ENCODE results near the gene HELZ. TPM values are rescaled to one million over a fixed set of nuclear protein-coding genes. Genes with fewer than 3 reads are reported as not detected.
A peak's percentile ranks its signal among the peaks of the same experiment; 100 is the strongest.
"Not testable (repeated sequence)": the region's sequence is repeated elsewhere in the genome, so short reads cannot be mapped to it uniquely, and the experiment has no call there.

Gene HELZ
- polyA plus RNA-seq, 10 donors, result 15.4 to 28.5 (median 21.4) TPM

GRCh38 chr17:67143318-67143717 is 101.7 kb downstream of the HELZ start:
- no peak for DNase-seq

- not testable (repeated sequence) for DNase-seq
Observed at GRCh38 chr17:67142030-67142429, 103.0 kb downstream of the HELZ start.

DNA sequence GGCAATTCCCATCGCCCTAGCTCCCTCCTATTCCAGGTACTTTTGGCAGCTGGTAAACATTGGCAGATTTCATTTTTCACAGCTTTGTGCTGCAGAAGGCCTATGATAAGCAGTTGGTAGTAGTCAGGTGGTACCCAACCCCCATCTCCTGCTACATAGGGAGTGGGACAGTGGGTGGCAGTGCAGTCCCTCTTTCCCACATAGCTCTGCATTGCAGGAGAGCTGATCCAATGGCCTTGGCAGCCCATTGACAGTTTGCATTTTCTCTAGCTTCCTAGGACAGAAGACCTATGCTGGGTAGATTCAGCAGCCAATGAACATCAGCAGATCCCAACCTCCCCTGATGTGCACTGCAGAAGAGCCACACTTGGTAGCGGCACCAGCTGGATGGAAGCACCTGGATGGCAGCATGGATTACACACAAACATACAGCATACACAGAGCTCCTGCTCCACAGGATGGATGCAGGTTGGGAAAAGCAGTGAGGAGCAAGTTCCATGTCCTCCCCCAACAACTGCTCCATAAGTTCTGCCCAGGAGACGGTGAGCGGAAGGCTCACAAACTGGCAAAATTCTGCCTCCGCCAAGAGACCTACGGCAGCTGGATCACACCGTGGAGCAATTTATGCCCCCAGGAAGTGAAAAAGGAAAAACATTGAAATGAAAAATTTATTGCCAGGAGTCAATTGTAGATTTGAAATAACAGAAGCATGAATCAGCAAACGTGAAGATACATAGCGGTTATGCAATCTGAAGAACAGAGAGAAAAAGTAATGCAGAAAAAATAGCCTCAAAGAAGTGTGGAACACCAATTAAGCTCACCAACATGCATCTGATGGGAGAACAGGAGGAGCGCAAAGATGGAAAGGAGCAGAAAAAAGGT is 105.0 kb downstream of the HELZ start:
- no peak for DNase-seq

DNA sequence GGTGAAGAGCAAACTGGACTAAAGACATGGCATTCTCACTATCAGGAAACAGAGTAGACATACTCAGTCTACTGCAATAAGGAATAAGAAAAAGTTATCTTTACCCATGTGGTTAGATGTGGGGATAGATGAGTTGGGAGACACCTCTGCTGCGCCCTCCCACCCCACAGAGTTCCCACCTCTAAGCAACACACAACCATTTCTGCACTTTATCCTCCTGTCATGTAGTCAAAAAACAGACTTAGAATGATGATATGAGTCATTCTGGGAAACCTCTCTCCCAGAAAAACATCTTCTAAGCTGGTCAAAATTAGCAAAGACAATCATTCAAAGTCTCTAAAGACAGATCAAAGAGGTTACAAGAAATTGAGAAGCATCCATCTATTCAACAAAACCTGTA is 105.7 kb downstream of the HELZ start:
- no peak for DNase-seq

DNA sequence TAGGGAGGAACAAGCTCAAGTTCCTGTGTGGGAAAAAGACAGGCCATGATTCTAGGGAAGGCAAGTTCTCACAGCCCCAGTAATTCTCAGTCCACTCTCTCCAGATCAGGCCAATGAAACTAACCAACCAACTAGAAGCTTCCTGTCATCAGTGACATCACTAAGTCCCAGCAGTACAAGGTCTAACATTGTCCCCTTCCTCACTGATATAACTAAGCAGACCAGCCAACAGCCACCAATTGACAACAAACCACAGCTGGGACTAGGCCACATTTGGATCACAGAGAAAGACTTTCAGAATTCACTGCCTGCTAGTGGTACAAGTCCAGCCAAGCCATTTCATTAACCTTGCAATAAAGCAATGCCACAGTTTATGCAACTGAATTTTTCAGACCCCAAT is 106.6 kb downstream of the HELZ start:
- DNase-seq, result no peak

- no peak for DNase-seq
Observed at GRCh38 chr17:67137860-67138259, 107.1 kb downstream of the HELZ start.

DNA sequence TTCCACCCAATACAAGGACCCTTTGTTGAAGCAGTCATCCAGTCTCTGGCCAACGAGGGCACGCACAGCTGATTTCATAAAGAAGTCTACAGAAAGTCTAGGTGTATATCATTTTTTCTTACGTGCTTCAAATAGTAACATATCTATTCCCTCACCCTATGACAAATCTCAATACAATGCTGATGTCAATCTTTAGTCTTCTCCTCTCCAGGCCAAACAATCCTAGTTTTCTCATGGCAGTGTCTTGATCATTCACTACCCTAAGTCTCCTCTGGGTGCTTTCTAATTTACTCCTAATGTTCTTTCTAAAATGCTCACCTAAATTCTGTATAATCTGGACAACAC is 108.0 kb downstream of the HELZ start:
- DNase-seq, result no peak

- peak in 1 of 3 donors; percentile 18 for DNase-seq
Observed at GRCh38 chr17:67136191-67137025, 108.6 kb downstream of the HELZ start.

GRCh38 chr17:67133161-67133560 is 111.8 kb downstream of the HELZ start:
- DNase-seq, result no peak

- no peak for DNase-seq
Observed at GRCh38 chr17:67132366-67132765, 112.6 kb downstream of the HELZ start.

DNA sequence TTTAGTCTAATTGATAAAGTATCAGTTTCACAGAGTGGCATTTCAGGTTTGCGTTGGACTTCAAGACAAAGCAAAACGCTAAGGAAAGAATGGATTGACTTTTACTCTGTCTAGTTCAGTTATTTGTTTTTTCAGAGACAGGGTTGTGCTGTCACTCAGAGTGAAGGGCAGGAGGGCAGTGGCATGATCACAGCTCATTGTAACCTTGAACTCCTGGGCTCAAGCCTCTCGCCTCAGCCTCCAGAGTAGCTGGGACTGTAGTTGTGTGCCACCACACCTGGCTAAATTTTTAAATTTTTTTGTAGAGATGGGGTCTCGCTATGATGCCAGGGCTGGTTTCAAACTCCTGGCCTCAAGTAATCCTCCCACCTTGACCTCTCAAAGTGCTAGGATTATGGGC is 114.2 kb downstream of the HELZ start:
- DNase-seq, result no peak

DNA sequence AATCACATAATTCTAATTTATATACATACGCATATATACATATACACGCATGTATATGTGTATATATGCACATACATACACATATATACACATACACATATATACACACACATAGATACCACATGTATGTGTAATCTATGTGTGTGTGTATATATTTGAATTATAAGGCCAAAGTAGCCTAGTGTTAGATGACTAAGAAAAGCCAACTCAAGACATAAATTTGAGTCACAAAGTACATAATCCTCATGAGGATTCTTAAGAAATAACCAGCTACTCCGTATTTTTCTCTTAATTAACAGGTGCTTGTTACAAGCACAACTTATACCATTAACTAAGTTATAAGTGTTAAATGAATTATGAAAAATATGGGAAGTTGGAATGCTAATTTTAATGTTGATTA is 115.7 kb downstream of the HELZ start:
- DNase-seq, result no peak

- DNase-seq, result no peak
Observed at GRCh38 chr17:67128700-67129099, 116.3 kb downstream of the HELZ start.

DNA sequence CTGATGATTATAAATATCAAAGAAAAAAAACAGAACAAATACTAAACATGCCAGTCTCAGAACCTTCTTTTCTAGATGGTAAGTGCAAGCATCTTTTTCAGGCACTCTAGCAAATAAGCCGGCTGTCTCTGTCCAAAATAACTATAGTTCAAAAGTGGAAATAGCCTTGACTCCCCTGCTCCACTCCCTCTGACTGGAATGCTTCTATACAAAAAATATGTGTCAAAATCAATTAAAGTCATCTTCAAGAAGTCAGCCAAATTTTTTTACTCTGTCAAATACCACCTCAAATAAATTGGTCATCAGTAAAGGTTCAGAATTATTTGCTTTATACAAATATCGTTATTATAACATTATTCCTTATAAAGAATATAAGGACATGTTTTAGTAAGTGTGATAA is 117.1 kb downstream of the HELZ start:
- no peak for DNase-seq

- no peak for DNase-seq
Observed at GRCh38 chr17:67126983-67127382, 118.0 kb downstream of the HELZ start.

DNA sequence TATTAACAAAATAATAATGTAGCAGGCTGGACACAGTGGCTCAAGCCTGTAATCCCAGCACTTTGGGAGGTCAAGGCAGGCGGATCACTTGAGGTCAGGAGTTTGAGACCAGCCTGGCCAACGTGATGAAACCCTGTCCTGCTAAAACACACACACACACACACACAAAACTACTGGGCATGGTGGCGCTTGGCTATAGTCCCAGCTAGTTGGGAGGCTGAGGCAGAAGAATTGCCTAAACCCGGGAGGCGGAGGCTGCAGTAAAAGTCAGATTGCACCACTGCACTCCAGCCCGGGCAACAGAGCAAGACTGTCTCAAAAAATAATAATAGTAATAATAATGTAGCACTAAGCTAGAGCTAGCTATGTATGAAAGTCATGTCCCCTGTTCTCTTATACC is 118.5 kb downstream of the HELZ start:
- DNase-seq, result not testable (repeated sequence)

DNA sequence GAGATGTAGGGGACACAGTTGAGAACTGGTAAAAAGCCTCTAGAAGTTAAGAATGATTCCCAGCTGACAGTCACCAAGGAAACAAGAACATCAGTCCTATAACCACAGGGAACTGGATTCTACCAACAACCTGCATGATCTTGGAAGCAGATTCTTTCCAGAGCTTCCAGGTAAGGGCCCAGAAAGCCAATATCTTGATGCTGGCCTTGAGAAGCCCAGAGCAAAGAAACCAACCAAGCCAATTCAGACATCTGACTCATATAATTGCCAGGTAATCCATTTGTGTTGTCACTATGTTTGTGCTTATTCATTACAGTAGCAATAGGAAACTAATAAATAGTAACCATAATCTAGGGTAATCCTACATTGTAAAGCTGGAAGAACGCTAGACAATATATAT is 119.1 kb downstream of the HELZ start:
- no peak for DNase-seq

- no peak for DNase-seq
Observed at GRCh38 chr17:67125417-67125816, 119.6 kb downstream of the HELZ start.

GRCh38 chr17:67124450-67125148 is 120.4 kb downstream of the HELZ start:
- DNase-seq, result no peak

- DNase-seq, result no peak
Observed at GRCh38 chr17:67123699-67124098, 121.3 kb downstream of the HELZ start.

GRCh38 chr17:67121316-67121891 is 123.6 kb downstream of the HELZ start:
- peak; percentile 36 to 89 (median 82) for DNase-seq

DNA sequence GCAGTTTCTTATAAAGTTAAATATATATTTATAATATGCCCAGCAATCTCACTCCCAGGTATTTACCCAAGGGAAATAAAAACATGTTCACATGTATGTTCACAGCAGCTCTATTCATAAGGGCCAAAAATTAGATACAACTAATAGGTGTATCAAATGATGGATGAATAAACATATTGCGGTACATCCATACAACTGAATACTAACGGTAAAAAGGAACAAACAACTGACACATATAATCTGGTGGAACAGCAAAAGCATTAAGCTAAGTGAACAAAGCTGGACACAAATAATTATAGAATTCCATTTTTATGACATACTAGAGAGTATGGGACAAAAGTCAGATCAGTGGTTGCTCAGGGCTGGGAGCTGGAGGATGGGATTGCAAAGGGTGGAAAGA is 125.9 kb downstream of the HELZ start:
- no peak for DNase-seq
